ENCODE data around the gene LYRM4.

LYRM4 gene

DNA sequence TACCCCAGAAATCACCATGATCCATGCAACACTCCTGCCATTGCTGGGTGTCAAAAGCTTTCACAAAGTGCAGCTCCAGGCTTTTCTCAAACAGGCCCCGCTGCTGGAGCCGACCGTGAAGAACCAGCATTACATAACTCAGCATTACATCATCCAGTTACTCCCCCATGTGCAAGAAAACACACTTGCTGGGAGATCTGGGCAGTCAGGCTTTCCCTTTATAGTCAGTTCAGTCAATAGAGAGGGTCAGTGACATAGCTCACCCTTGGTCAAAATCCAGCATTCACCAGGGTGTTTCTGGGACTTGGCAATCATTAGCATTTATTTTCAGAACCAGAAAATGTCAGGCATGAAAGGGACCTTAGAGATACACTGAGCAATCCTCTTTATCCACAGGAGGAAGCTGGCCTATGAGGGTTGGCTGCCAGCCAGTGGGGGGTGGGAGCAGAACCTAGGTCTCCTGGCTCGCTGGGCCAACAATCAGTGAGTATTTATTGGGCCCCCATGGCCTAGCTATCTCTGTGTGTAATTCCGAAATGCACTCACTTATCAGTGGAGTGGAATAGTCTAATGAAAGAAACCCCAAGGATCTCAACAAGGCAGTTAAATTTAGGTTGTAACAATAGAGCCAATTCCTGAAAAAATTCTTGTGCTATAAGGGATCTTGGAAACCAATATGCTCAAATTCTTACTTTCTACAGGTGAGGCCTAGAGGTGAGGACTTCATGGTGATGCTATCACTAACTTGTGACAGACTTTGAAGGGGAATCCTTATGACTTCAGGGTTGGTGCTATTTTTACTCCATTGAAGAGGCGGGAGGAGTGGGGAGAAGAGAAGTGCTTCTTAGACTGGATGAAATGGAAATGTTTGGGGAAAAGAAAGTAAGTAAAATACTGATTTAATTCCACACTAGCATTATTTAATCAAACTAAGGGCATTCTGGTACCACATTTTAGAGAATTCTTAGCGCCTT, 54.6 kb downstream of the LYRM4 start:
- no peak for DNase-seq (ENCODE audit: low read depth in 2 of 2)

DNA sequence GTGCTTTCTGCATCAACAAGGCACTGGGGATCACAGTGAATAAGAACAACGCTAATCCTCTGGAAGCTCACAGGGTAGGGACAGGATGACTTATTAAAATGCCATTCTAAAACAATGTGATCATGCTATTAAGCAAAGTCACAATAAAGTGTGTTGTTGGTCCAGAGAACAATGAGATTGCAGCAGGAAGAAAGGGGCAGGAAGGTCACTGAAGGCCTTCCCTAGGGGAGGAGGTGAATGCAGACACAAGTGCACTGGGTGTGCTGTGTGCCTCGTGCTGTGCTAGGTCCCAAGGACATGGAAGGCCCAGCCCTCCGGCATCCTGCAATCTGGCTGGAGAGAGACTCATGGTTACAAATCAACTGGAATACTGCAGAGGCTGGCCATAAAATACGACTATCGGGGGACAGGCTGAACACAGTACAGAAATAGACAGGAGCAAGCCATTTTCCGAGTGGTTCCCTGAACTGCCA, 55.7 kb downstream of the LYRM4 start:
- no peak for DNase-seq (ENCODE audit: low read depth in 2 of 2)

DNA sequence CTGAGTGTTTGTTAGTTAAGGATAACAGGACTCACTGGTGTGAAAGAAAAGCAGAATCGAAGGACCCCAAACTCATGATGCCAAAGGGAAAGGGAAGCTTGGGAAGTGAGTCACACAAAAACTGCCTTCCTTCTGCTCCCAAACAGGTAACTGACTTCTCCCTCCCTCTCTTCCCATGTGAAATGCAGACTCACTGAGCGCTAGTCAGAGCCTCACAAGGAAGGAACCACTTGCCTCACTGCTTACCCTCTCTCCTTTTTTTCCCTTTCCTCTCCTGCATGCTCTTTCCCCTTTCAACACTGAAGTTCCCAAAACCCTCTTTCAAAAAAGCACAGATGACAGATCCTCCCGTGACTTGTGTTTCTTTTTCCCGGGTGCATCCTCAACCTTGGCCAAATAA, 56.4 kb downstream of the LYRM4 start:
- DNase-seq (ENCODE audit: low read depth in 2 of 2) = no peak

- DNase-seq (ENCODE audit: low read depth in 2 of 2) = no peak
Observed at GRCh38 chr6:5203546-5203945, 57.2 kb downstream of the LYRM4 start.

DNA sequence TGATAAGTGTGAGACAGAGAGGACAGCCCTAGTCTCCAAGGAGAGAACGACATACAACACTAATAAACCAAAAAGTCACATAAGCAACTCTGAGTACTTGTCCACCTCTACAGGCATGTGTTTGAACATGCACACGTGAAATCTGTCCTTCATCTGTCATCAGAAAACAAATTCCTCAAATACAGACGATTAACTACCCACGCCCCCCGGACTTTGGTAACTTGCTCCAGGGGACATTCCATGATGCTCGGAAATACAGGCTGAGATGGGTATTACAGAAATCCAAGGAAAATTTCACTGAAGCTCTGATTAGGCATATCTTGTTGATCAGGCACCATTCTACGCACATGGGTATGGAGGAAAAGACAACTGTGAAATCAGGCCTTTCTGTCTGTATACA, 57.8 kb downstream of the LYRM4 start:
- no peak for DNase-seq (ENCODE audit: low read depth in 2 of 2)

DNA sequence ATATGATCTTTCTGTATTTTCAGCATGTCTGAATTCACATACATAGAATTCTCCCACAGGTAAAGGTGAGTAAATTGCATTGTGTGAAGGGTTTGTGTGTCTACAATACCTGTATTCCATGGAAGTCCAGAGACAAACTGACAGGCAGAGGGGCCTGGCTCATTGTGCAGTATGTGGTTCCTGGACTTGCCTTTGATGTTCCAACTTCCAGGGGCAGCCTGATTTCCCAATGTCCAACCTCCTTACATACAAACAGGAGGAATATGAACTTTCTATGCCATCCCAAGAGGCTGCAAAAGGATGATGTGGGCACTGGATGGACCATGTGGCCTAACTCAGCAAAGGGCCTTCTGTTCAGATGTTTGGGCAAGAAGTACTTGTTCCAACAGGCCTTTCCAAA, 58.5 kb downstream of the LYRM4 start:
- no peak for DNase-seq (ENCODE audit: low read depth in 2 of 2)

GRCh38 chr6:5201271-5201670, 59.5 kb downstream of the LYRM4 start:
- DNase-seq (ENCODE audit: low read depth in 2 of 2) = no peak

- DNase-seq (ENCODE audit: low read depth in 2 of 2) = no peak
Observed at GRCh38 chr6:5199702-5200101, 61.0 kb downstream of the LYRM4 start.

- DNase-seq (ENCODE audit: low read depth in 2 of 2) = no peak
Observed at GRCh38 chr6:5199283-5199682, 61.5 kb downstream of the LYRM4 start.

GRCh38 chr6:5197084-5197483, 63.7 kb downstream of the LYRM4 start:
- no peak for DNase-seq (ENCODE audit: low read depth in 2 of 2)

GRCh38 chr6:5192135-5192794, 68.5 kb downstream of the LYRM4 start:
- no peak for DNase-seq (ENCODE audit: low read depth in 2 of 2)

DNA sequence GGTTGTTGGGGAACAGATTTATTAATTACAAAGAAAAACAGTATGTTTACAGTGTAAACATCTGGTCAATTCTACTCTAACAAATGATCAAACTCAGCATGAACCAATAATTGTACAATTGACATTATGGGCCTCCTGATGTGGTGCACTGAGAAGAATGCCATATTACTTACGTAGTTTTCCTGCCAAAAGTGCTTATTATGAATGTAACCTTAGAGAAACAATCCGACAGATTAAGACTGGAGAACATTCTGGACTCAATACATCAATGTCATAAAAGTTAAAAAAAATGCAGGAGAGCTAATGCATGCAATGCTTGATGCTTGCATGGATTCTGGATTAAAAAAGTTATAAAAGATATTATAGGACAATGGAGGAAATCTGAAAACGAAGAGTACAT, 69.0 kb downstream of the LYRM4 start:
- no peak for DNase-seq (ENCODE audit: low read depth in 2 of 2)

DNA sequence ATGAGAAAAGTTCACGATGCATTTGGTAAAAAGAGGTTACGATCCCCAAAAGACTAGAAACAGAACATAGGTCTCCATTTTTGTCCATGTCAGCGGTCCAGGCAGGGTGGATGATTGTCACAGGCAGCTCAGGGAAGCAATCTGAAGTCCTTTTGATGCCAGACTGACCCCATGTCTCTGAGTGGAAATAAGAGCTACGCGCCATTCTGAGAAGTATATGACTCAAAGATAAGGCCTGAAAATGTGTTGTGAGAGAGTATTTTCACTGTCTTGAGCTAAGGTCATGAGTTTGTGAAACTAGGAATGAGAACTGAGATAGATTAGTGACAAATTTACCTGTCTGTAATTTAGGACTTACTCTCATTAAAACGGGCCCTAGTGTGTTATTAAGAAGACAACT, 69.5 kb downstream of the LYRM4 start:
- no peak for DNase-seq (ENCODE audit: low read depth in 2 of 2)

DNA sequence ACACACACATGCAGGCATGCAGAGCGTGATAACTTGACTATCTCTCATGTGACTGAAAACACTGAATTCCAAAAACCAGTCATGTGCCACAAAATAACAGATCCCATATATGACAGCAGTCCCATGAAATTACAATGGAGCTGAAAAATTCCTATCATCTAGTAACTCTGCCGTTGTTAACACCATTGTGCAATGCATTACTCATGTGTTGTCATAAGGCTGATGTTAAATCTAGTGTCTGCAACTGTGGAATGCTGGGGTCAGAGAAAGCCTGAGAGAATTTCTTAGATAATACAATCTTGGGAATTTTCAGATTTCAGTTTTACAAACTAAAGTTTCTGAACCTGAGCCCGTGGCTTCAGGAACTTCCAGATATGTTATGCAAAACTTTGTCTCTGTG, 70.2 kb downstream of the LYRM4 start:
- DNase-seq (ENCODE audit: low read depth in 2 of 2) = no peak

DNA sequence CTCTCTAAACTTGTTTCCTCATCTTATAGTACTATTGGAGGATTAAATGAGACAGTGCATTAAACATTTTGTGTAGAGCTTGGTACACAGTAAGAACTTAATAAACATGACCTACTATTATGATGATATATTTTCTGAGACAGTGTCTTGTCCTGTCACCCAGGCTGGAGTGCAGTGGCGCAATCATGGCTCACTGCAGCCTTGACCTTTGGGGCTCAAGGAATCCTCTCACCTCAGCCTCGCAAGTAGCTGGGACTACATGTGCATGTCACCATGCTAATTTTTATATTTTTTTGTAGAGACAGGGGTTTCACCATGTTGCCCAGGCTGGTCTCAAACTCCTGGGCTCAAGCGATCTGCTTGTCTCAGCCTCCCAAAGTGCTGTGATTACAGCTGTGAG, 72.1 kb downstream of the LYRM4 start:
- no peak for DNase-seq (ENCODE audit: low read depth in 2 of 2)

- DNase-seq (ENCODE audit: low read depth in 2 of 2) = no peak
Observed at GRCh38 chr6:5184878-5185277, 75.9 kb downstream of the LYRM4 start.

DNA sequence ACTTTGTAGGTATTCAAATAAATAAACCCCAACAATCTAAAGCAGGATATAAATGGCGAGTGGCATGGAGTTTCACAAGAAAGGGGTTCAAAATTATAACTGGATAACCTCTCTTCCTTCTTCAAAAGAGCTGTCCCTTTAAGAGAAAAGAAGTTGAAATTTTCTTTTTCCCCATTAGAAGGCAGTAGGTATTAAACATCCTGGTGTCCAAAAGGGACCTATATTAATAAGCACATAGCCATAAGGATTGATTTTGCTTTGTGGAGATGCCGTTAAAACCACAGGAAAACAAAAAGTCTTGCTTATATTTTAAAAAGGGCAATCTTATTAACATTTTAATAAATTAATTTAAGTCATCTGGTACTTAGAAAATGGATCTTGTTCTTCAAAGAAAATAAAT, 76.5 kb downstream of the LYRM4 start:
- DNase-seq (ENCODE audit: low read depth in 2 of 2) = no peak

GRCh38 chr6:5181510-5182317, 79.0 kb downstream of the LYRM4 start:
- DNase-seq (ENCODE audit: low read depth in 2 of 2) = no peak

GRCh38 chr6:5180636-5181035, 80.1 kb downstream of the LYRM4 start:
- DNase-seq (ENCODE audit: low read depth in 2 of 2) = no peak

DNA sequence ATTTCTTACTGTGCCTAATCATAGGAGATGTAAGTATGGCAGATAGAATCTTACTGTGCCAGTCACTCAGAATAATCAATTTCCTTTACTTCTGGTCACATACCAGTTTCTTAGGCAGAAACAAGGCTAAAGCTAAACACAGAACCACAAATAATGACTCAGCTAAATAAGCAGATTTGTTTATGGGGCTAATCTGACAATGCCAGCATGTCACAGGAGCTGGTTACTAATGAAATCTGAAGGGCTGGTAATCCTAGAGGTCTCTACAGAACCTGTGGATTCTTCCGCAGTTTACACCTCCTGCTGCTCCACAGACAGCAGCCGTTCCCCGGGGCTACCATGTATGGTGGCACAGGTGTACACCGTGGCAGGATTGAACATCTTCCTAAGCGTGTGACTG, 80.8 kb downstream of the LYRM4 start:
- DNase-seq (ENCODE audit: low read depth in 2 of 2) = no peak

- no peak for DNase-seq (ENCODE audit: low read depth in 2 of 2)
Observed at GRCh38 chr6:5178806-5179205, 81.9 kb downstream of the LYRM4 start.

DNA sequence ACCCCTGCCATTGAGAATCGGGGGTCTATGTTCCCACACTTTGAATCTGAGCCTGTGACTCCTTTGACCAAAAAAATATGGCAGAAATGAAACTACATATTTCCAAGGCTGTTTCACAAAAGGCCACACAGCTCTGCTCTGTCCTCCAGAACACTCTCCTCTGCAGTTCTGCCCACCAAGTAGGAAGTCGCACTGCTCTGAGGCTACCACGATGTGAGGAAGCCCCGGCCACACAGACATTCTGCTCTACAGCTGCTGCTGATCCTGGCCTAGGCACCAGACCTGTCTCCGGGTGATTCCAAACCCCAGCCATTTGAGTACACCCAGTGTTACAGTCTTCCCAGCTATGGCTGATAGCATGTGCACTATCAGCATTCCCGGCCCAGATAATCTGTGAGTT, 85.1 kb downstream of the LYRM4 start:
- DNase-seq (ENCODE audit: low read depth in 2 of 2) = no peak

Measured in stimulated activated CD8-positive, alpha-beta memory T cell treated with anti-CD3 and anti-CD28 coated beads, Interleukin-7, amount 100 ng/mL, for 1 hour (primary cell).